Lung (tissue), 12 donors: ENCODE measurements around the gene CD44. TPM values are rescaled to one million over a fixed set of nuclear protein-coding genes. Genes with fewer than 3 reads are reported as not detected.

ENCODE experiments used
- ATAC-seq: fragments of 200-7000 bp; cut with Tn5 transposase; one replicate; pipeline ENCODE4 v1.9.1; 2020; ENCODE audit warnings: moderate number of reproducible peaks; ENCODE audit not compliant: insufficient read depth, low FRiP score
- DNase-seq, 3 donors: peaks; one replicate each; pipeline ENCODE4 v3.0.0-alpha.2; 2013 to 2017
- H3K27ac ChIP-seq, 2 donors: one replicate each; pipeline ENCODE4 v1.5.1; 2013; ENCODE audit warnings: mild to moderate bottlenecking in 2 of 2, moderate library complexity in 2 of 2, control low read depth in 1 of 2, inconsistent platforms in 1 of 2, low read depth in 1 of 2, low read length in 1 of 2
- H3K27me3 ChIP-seq, 3 donors: one replicate each; pipeline ENCODE4 v1.5.1; 2013; ENCODE audit warnings: low read length in 2 of 3; ENCODE audit not compliant: control insufficient read depth in 3 of 3, insufficient read depth in 3 of 3
- H3K36me3 ChIP-seq, 4 donors: one replicate each; pipeline ENCODE4 v1.5.1; 2013; ENCODE audit warnings: low read length in 4 of 4, mild to moderate bottlenecking in 1 of 4, moderate library complexity in 1 of 4; ENCODE audit not compliant: control insufficient read depth in 4 of 4, insufficient read depth in 4 of 4
- H3K4me1 ChIP-seq, 5 donors: one replicate each; pipeline ENCODE4 v1.5.1; 2013; ENCODE audit warnings: low read length in 5 of 5, mild to moderate bottlenecking in 2 of 5, moderate library complexity in 1 of 5; ENCODE audit not compliant: control insufficient read depth in 5 of 5, insufficient read depth in 5 of 5
- H3K4me3 ChIP-seq: one replicate; pipeline ENCODE4 v1.5.1; 2013; ENCODE audit warnings: mild to moderate bottlenecking, control low read depth, moderate library complexity
- H3K9ac ChIP-seq, 2 donors: one replicate each; pipeline ENCODE4 v1.5.1; 2013; ENCODE audit warnings: low read length in 2 of 2, control low read depth in 1 of 2; ENCODE audit not compliant: insufficient read depth in 1 of 2
- H3K9me3 ChIP-seq, 4 donors: one replicate each; pipeline ENCODE4 v1.5.1; 2013; ENCODE audit warnings: low read length in 3 of 4, mild to moderate bottlenecking in 1 of 4, moderate library complexity in 1 of 4; ENCODE audit not compliant: control insufficient read depth in 4 of 4, insufficient read depth in 3 of 4
- CTCF ChIP-seq: IDR thresholded peaks from 2 replicates; pipeline ENCODE4 v1.5.1; 2012; ENCODE audit warnings: mild to moderate bottlenecking; ENCODE audit errors: control extremely low read depth, extremely low read depth
- WGBS, 2 donors: extraction: QIAGEN DNeasy Blood & Tissue Kit; methylation state at CpG; one replicate each; pipeline ENCODE4 v1.1.7; 2013; 5-methylcytosine and 5-hydroxymethylcytosine counted together
- polyA plus RNA-seq, 2 donors: library from polyadenylated mRNA; stranded (reverse); fragments of 200-250 nt; gene quantifications; one replicate each; pipeline ENCODE4 v1.2.1, GENCODE V29; 2013
- total RNA-seq, 2 donors: library from RNA; depleted of rRNA in 1 of 2; stranded (reverse); fragments of >200 nt in 1 of 2; gene quantifications; one replicate each; pipeline ENCODE4 v1.2.1, GENCODE V29; 2014 to 2021
- donor health status: control.
- donor health status: control.
- donor health status: Bipolar disorder and iron deficiency.
- donor health status: healthy.
- donor health status: DM: yes; HTN: yes; CAD: no.

The CD44 gene
- total and polyA plus RNA-seq, 4 donors: 115 to 636 (median 544) TPM

GRCh38 chr11:35237860-35238715 lies 99.1 kb downstream of the CD44 start:
- H3K9ac ChIP-seq: no peak overlapping the region
- H3K27ac ChIP-seq: no peak overlapping the region
- peaks cover 0 to 11% (median 0%) of the 10 kb centered on the region in 5 donors for H3K4me1 ChIP-seq
- no peaks in the 10 kb centered on the region for H3K36me3 ChIP-seq
- ATAC-seq (no peak), DNase-seq (peak; percentile 52 to 83 (median 61))
- TF ChIP-seq CTCF: peak; percentile 41
- no peaks in the 10 kb centered on the region for H3K27me3 ChIP-seq
- no peak overlapping the region for H3K4me3 ChIP-seq
- 55 to 62% methylated on average over 15 of the region's 15 CpGs for WGBS, 2 donors
- no peaks in the 10 kb centered on the region for H3K9me3 ChIP-seq

GRCh38 chr11:35238882-35239281 lies 99.9 kb downstream of the CD44 start:
- no peak overlapping the region for H3K27ac ChIP-seq
- peaks cover 0 to 11% (median 0%) of the 10 kb centered on the region in 5 donors for H3K4me1 ChIP-seq
- no peaks in the 10 kb centered on the region for H3K9me3 ChIP-seq
- no peaks in the 10 kb centered on the region for H3K36me3 ChIP-seq
- no peaks in the 10 kb centered on the region for H3K27me3 ChIP-seq
- no peak overlapping the region for H3K4me3 ChIP-seq
- H3K9ac ChIP-seq: no peak overlapping the region
- no peak for ATAC-seq
- WGBS, 2 donors: 86 to 97% methylated on average over 1 of the region's 1 CpG
- DNase-seq: no peak
- no peak for TF ChIP-seq CTCF

- peaks cover 0 to 11% (median 0%) of the 10 kb centered on the region in 5 donors for H3K4me1 ChIP-seq
- H3K36me3 ChIP-seq: no peaks in the 10 kb centered on the region
- 53 to 61% methylated on average over 4 of the region's 4 CpGs for WGBS, 2 donors
- no peak overlapping the region for H3K27ac ChIP-seq
- TF ChIP-seq CTCF: no peak
- H3K27me3 ChIP-seq: no peaks in the 10 kb centered on the region
- H3K4me3 ChIP-seq: no peak overlapping the region
- no peak for DNase-seq
- no peak for ATAC-seq
- no peaks in the 10 kb centered on the region for H3K9me3 ChIP-seq
- no peak overlapping the region for H3K9ac ChIP-seq
These were observed 100.6 kb downstream of the CD44 start for GRCh38 chr11:35239471-35240075.
